ENCODE results near the gene IGSF10. TPM values are rescaled to one million over a fixed set of nuclear protein-coding genes. Genes with fewer than 3 reads are reported as not detected.

Gene IGSF10
- total and polyA plus RNA-seq, 7 donors = 0.04 to 1.3 (median 0.23) TPM; not detected in 1

- TF ChIP-seq CTCF (IDR thresholded peaks at IDR 0.05) = no peak
- ATAC-seq = no peak
- no peaks in the 10 kb centered on the region for H3K36me3 ChIP-seq (ENCODE audit: insufficient read depth in 1 of 2, low read depth in 1 of 2)
- H3K4me1 ChIP-seq = no peaks in the 10 kb centered on the region
- H3K27ac ChIP-seq = no peak overlapping the region
- 92 to 96% (median 94%) methylated on average over 1 of the region's 1 CpG for WGBS, 3 donors
- H3K4me3 ChIP-seq = no peak overlapping the region
- intact Hi-C loops (cut with DNase I) = no loop called here
- DNase-seq = no peak
- no peaks in the 10 kb centered on the region for H3K27me3 ChIP-seq (ENCODE audit: insufficient read depth in 3 of 3, low read length in 2 of 3)
- no peaks in the 10 kb centered on the region for H3K9me3 ChIP-seq
These were observed 19.9 kb downstream of the IGSF10 start for GRCh38 chr3:151440940-151441339.

GRCh38 chr3:151439652-151440125 is 21.2 kb downstream of the IGSF10 start:
- intact Hi-C loops (cut with DNase I) = loop anchor here (2.0 to 10.0 kb wide), 5 partner anchors 223 to 478 kb away; no protein-coding TSS in a partner anchor
- no peak overlapping the region for H3K4me3 ChIP-seq
- WGBS, 3 donors = 28 to 43% (median 34%) methylated on average over 3 of the region's 3 CpGs

GRCh38 chr3:151437906-151438305 is 23.0 kb downstream of the IGSF10 start:
- no peak for TF ChIP-seq CTCF (IDR thresholded peaks at IDR 0.05)
- H3K36me3 ChIP-seq (ENCODE audit: insufficient read depth in 1 of 2, low read depth in 1 of 2) = no peaks in the 10 kb centered on the region
- no peaks in the 10 kb centered on the region for H3K9me3 ChIP-seq
- H3K27me3 ChIP-seq (ENCODE audit: insufficient read depth in 3 of 3, low read length in 2 of 3) = no peaks in the 10 kb centered on the region
- no peak overlapping the region for H3K4me3 ChIP-seq
- DNase-seq (no peak), ATAC-seq (no peak)
- intact Hi-C loops (cut with DNase I) = loop anchor here (2.0 to 10.0 kb wide), 5 partner anchors 224 to 479 kb away; no protein-coding TSS in a partner anchor
- H3K27ac ChIP-seq = no peak overlapping the region
- WGBS, 3 donors = 77 to 86% (median 83%) methylated on average over 6 of the region's 6 CpGs
- no peaks in the 10 kb centered on the region for H3K4me1 ChIP-seq

More at GRCh38 chr3:151439652-151440125, 21.2 kb downstream of the IGSF10 start:
- DNase-seq = no peak
- no peak overlapping the region for H3K27ac ChIP-seq
- H3K27me3 ChIP-seq (ENCODE audit: insufficient read depth in 3 of 3, low read length in 2 of 3) = no peaks in the 10 kb centered on the region
- no peaks in the 10 kb centered on the region for H3K36me3 ChIP-seq (ENCODE audit: insufficient read depth in 1 of 2, low read depth in 1 of 2)
- H3K9me3 ChIP-seq = no peaks in the 10 kb centered on the region
- ATAC-seq = peak in 3 of 4 donors; percentile 55 to 72 (median 65)
- H3K4me1 ChIP-seq = no peaks in the 10 kb centered on the region
- peak; percentile 85 for TF ChIP-seq CTCF (IDR thresholded peaks at IDR 0.05)

GRCh38 chr3:151436675-151437446 is 24.0 kb downstream of the IGSF10 start:
- no peak for TF ChIP-seq CTCF (IDR thresholded peaks at IDR 0.05)
- Histone ChIP-seq H3K27me3 (ENCODE audit: insufficient read depth in 3 of 3, low read length in 2 of 3) (no peaks in the 10 kb centered on the region), H3K27ac (no peak overlapping the region), H3K4me3 (no peak overlapping the region), H3K36me3 (ENCODE audit: insufficient read depth in 1 of 2, low read depth in 1 of 2) (no peaks in the 10 kb centered on the region), H3K4me1 (no peaks in the 10 kb centered on the region), H3K9me3 (no peaks in the 10 kb centered on the region)
- 82 to 88% (median 85%) methylated on average over 8 of the region's 8 CpGs for WGBS, 3 donors
- no peak for ATAC-seq
- no peak for DNase-seq
- intact Hi-C loops (cut with DNase I) = loop anchor here (5.0 to 10.0 kb wide), 4 partner anchors 225 to 480 kb away; no protein-coding TSS in a partner anchor
